Smooth muscle cell (in vitro differentiated cells): Measurements from ENCODE around the gene MAP6. TPM values are rescaled to one million over a fixed set of nuclear protein-coding genes. Genes with fewer than 3 reads are reported as not detected.

ENCODE experiments used
- DNase-seq: peaks from one replicate; lab custom pipeline; 2025; ENCODE audit not compliant: unreplicated experiment; lab: John Stamatoyannopoulos, UW
- H2AFZ ChIP-seq: fragments of 200-600 bp; sonication (generic); 2 replicates; pipeline ENCODE4 v1.6.0; 2016; ENCODE audit warnings: antibody characterized with exemption, low read depth, mild to moderate bottlenecking
- H3F3A ChIP-seq: fragments of 200-600 bp; sonication (generic); 2 replicates; pipeline ENCODE4 v1.6.0; 2017; ENCODE audit warnings: antibody characterized with exemption, low read depth
- H3K27ac ChIP-seq: fragments of 200-600 bp; sonication (generic); 2 replicates; pipeline ENCODE4 v1.5.1; 2016; ENCODE audit warnings: low read depth, mild to moderate bottlenecking
- H3K27me3 ChIP-seq: fragments of 200-600 bp; sonication (generic); 2 replicates; pipeline ENCODE4 v1.6.1; 2016; ENCODE audit warnings: low read depth, mild to moderate bottlenecking
- H3K36me3 ChIP-seq: fragments of 200-600 bp; sonication (generic); 2 replicates; pipeline ENCODE4 v1.5.1; 2016; ENCODE audit warnings: low read depth
- H3K4me1 ChIP-seq: fragments of 200-600 bp; sonication (generic); 2 replicates; pipeline ENCODE4 v1.5.1; 2016; ENCODE audit warnings: low read depth
- H3K4me2 ChIP-seq: fragments of 200-600 bp; sonication (generic); 2 replicates; pipeline ENCODE4 v1.6.0; 2016; ENCODE audit warnings: mild to moderate bottlenecking
- H3K4me3 ChIP-seq: fragments of 200-600 bp; sonication (generic); 2 replicates; pipeline ENCODE4 v1.5.1; 2016; ENCODE audit warnings: mild to moderate bottlenecking
- H3K79me2 ChIP-seq: fragments of 200-600 bp; sonication (generic); 2 replicates; pipeline ENCODE4 v1.6.0; 2016; ENCODE audit warnings: low read depth, mild to moderate bottlenecking
- H3K9ac ChIP-seq: fragments of 200-600 bp; sonication (generic); 2 replicates; pipeline ENCODE4 v1.6.0; 2016; ENCODE audit warnings: low read depth
- H3K9me3 ChIP-seq: fragments of 200-600 bp; sonication (generic); replicated peaks from 2 replicates; pipeline ENCODE4 v1.5.1; 2016; ENCODE audit warnings: low read depth
- H4K20me1 ChIP-seq: fragments of 200-600 bp; sonication (generic); 2 replicates; pipeline ENCODE4 v1.6.0; 2016; ENCODE audit warnings: low read depth
- WGBS: methylation state at CpG from one replicate; pipeline ENCODE4 v1.1.7; 2016; ENCODE audit warnings: low lambda C conversion rate; 5-methylcytosine and 5-hydroxymethylcytosine counted together
- polyA plus RNA-seq: library from polyadenylated mRNA; unstranded; fragments of >200 nt; fragmentation: Nextera tagmentation; extraction: Ambion mirVana; gene quantifications from 2 replicates; pipeline ENCODE4 v1.2.1, GENCODE V29; 2016
- total RNA-seq: library from RNA; depleted of rRNA; stranded (reverse); fragments of >200 nt; gene quantifications from 2 replicates; pipeline ENCODE4 v1.2.3, GENCODE V29; 2014
- TF ChIP-seq, protein P1 (sequence below): fragments of 200-600 bp; sonication (generic); IDR thresholded peaks from 2 replicates; pipeline ENCODE4 v1.5.1; 2017; ENCODE audit warnings: borderline replicate concordance, mild to moderate bottlenecking, antibody characterized with exemption; ENCODE audit not compliant: insufficient read depth, poor library complexity, severe bottlenecking

Gene MAP6
- total and polyA plus RNA-seq, 2 experiments from 2014 or later: 0.22 to 0.43 TPM

- H3K4me2 ChIP-seq: peak overlapping the region; percentile 13
- no peak overlapping the region for H3K9ac ChIP-seq
- no peaks in the 10 kb centered on the region for H3K27me3 ChIP-seq
- no peak for DNase-seq
- H3K36me3 ChIP-seq: no peaks in the 10 kb centered on the region
- H3F3A ChIP-seq: no peaks in the 10 kb centered on the region
- no peak overlapping the region for H2AFZ ChIP-seq
- peak overlapping the region; percentile 79 for H3K27ac ChIP-seq
- WGBS: 88% methylated on average over 8 of the region's 8 CpGs
- H4K20me1 ChIP-seq: no peaks in the 10 kb centered on the region
- H3K9me3 ChIP-seq: no peaks in the 10 kb centered on the region
- no peaks in the 10 kb centered on the region for H3K79me2 ChIP-seq
- TF ChIP-seq, protein P1, sequence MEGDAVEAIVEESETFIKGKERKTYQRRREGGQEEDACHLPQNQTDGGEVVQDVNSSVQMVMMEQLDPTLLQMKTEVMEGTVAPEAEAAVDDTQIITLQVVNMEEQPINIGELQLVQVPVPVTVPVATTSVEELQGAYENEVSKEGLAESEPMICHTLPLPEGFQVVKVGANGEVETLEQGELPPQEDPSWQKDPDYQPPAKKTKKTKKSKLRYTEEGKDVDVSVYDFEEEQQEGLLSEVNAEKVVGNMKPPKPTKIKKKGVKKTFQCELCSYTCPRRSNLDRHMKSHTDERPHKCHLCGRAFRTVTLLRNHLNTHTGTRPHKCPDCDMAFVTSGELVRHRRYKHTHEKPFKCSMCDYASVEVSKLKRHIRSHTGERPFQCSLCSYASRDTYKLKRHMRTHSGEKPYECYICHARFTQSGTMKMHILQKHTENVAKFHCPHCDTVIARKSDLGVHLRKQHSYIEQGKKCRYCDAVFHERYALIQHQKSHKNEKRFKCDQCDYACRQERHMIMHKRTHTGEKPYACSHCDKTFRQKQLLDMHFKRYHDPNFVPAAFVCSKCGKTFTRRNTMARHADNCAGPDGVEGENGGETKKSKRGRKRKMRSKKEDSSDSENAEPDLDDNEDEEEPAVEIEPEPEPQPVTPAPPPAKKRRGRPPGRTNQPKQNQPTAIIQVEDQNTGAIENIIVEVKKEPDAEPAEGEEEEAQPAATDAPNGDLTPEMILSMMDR: no peak
- H3K4me1 ChIP-seq: peaks cover 19% of the 10 kb centered on the region
- no peak overlapping the region for H3K4me3 ChIP-seq
Observed at GRCh38 chr11:75626889-75627529, 41.8 kb downstream of the MAP6 start.

GRCh38 chr11:75625991-75626888 is 42.6 kb downstream of the MAP6 start:
- WGBS: 50% methylated on average over 8 of the region's 8 CpGs
- peaks cover 19% of the 10 kb centered on the region for H3K4me1 ChIP-seq
- no peak overlapping the region for H2AFZ ChIP-seq
- no peaks in the 10 kb centered on the region for H3K36me3 ChIP-seq
- peak overlapping the region; percentile 13 for H3K4me2 ChIP-seq
- H3K9me3 ChIP-seq: no peaks in the 10 kb centered on the region
- no peak for DNase-seq
- no peaks in the 10 kb centered on the region for H3F3A ChIP-seq
- TF ChIP-seq, protein P1: no peak
- no peaks in the 10 kb centered on the region for H4K20me1 ChIP-seq
- H3K79me2 ChIP-seq: no peaks in the 10 kb centered on the region
- H3K9ac ChIP-seq: no peak overlapping the region
- no peak overlapping the region for H3K4me3 ChIP-seq
- peak overlapping the region; percentile 79 for H3K27ac ChIP-seq
- H3K27me3 ChIP-seq: no peaks in the 10 kb centered on the region

DNA sequence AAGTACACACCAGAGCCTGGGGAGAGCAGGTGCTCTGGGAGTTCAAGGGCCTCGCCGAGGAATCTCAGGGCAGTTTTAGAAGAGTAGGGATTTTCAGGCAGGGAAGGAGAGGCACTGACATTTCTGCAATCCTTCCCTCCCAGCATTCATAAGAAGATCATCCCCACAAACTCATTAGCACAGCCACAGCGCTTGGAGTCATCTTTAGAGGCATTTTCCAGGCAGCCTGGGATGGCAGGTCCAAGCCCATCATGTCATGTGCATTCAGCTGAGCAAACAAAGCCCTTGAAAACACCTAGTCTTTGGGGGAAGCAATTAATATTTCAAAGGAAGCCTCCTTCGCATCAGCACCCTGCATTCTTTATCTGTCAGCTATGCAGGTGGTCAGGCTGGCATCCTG is 43.8 kb downstream of the MAP6 start:
- Histone ChIP-seq H3K4me3 (no peak overlapping the region), H3K4me2 (no peak overlapping the region), H4K20me1 (no peaks in the 10 kb centered on the region), H3K9ac (no peak overlapping the region), H3K27me3 (no peaks in the 10 kb centered on the region), H3K4me1 (peaks cover 19% of the 10 kb centered on the region), H3K36me3 (no peaks in the 10 kb centered on the region), H2AFZ (no peak overlapping the region), H3K79me2 (no peaks in the 10 kb centered on the region), H3K9me3 (no peaks in the 10 kb centered on the region), H3F3A (no peaks in the 10 kb centered on the region), H3K27ac (no peak overlapping the region)
- DNase-seq: no peak
- whole genome bisulfite sequencing: 96% methylated on average over 4 of the region's 4 CpGs
- TF ChIP-seq, protein P1: no peak
